Activated B cell treated with CpG ODN at 0.5 μM for 24 hours (primary cell): Measurements from ENCODE around the gene CDC42SE2. TPM values are rescaled to one million over a fixed set of nuclear protein-coding genes. Genes with fewer than 3 reads are reported as not detected.
A peak's percentile ranks its signal among the peaks of the same experiment; 100 is the strongest.
"Not testable (repeated sequence)": the region's sequence is repeated elsewhere in the genome, so short reads cannot be mapped to it uniquely, and the experiment has no call there.

Experiments
- ATAC-seq: fragments of 200-7000 bp; cut with Tn5 transposase; one replicate; pipeline ENCODE4 v1.10.0; 2021; ENCODE audit warnings: low read depth, mild to moderate bottlenecking, moderate library complexity
- CTCF ChIA-PET: fragments of 350-600 bp; sonication (Branson Sonifier 250); formaldehyde crosslinking; loops from one replicate; lab custom pipeline; 2021; ENCODE audit warnings: antibody characterized with exemption; lab: Charles Lee
- POLR2A ChIA-PET: fragments of 350-600 bp; sonication (Branson Sonifier 250); formaldehyde crosslinking; loops from one replicate; lab custom pipeline; 2021; ENCODE audit warnings: antibody characterized with exemption; lab: Charles Lee
- DNase-seq: peaks from one replicate; pipeline ENCODE4 v3.0.0; 2022
- H3K27ac Mint-ChIP-seq: one replicate; pipeline ENCODE4 v1.8.0; 2020; ENCODE audit warnings: mixed read lengths
- H3K27me3 Mint-ChIP-seq: one replicate; pipeline ENCODE4 v1.8.0; 2021; ENCODE audit warnings: mixed read lengths
- H3K36me3 Mint-ChIP-seq: one replicate; pipeline ENCODE4 v1.8.0; 2021; ENCODE audit warnings: low read depth, mixed read lengths
- H3K4me1 Mint-ChIP-seq: one replicate; pipeline ENCODE4 v1.8.0; 2021; ENCODE audit warnings: mixed read lengths
- H3K4me3 Mint-ChIP-seq: one replicate; pipeline ENCODE4 v1.8.0; 2020; ENCODE audit warnings: mild to moderate bottlenecking, mixed read lengths
- H3K9me3 Mint-ChIP-seq: one replicate; pipeline ENCODE4 v1.8.0; 2020; ENCODE audit warnings: mixed read lengths
- CTCF ChIP-seq: fragments of 200-600 bp; IDR thresholded peaks from one replicate; pipeline ENCODE4 v1.8.0; 2022; ENCODE audit warnings: antibody characterized with exemption, mild to moderate bottlenecking
- intact Hi-C: fragments of 100-400 bp; cut with micrococcal nuclease; formaldehyde crosslinking; loops from one replicate; pipeline ENCODE4 v1.15.1; 2024
- total RNA-seq: library from RNA; stranded (reverse); gene quantifications from 2 replicates; pipeline ENCODE4 v1.2.3, GENCODE V29; 2022

Gene CDC42SE2
- total RNA-seq, 1 donor from 2014 or later: 122 TPM

GRCh38 chr5:131276072-131276471, 12.2 kb downstream of the CDC42SE2 start:
- Mint-ChIP-seq H3K4me1 (peaks cover 90% of the 10 kb centered on the region), H3K27ac (peak overlapping the region; percentile 84), H3K9me3 (no peaks in the 10 kb centered on the region), H3K4me3 (peak overlapping the region; percentile 39), H3K27me3 (no peaks in the 10 kb centered on the region), H3K36me3 (peaks cover 17% of the 10 kb centered on the region)
- TF ChIP-seq CTCF: no peak
- CTCF ChIA-PET: interaction anchor here (3.0 kb wide), 1 partner anchor 11 kb away, joined by 10 read pairs; no protein-coding TSS in a partner anchor
- DNase-seq: no peak
- intact Hi-C loops: loop anchor here (10.0 kb wide), 1 partner anchor 49 kb away; no protein-coding TSS in a partner anchor
- POLR2A ChIA-PET: interaction anchor here (0.6 to 7.4 kb wide), 5 partner anchors 12 to 106 kb away, joined by 3 to 94 read pairs (median 4); partner anchors contain the start of gene CDC42SE2
- peak; percentile 35 for ATAC-seq

GRCh38 chr5:131277447-131277846, 13.6 kb downstream of the CDC42SE2 start:
- TF ChIP-seq CTCF: no peak
- intact Hi-C loops: loop anchor here (10.0 kb wide), 1 partner anchor 47 kb away; no protein-coding TSS in a partner anchor
- ChIA-PET POLR2A (interaction anchor here (0.6 to 7.4 kb wide), 2 partner anchors 13 to 288 kb away, joined by 3 to 94 read pairs; partner anchors contain the start of gene CDC42SE2), CTCF (interaction anchor here (1.4 kb wide), 1 partner anchor 12 kb away, joined by 4 read pairs; no protein-coding TSS in a partner anchor)
- Mint-ChIP-seq H3K4me1 (peaks cover 90% of the 10 kb centered on the region), H3K36me3 (peaks cover 15% of the 10 kb centered on the region), H3K9me3 (no peaks in the 10 kb centered on the region), H3K4me3 (no peak overlapping the region), H3K27me3 (no peaks in the 10 kb centered on the region), H3K27ac (peak overlapping the region; percentile 74)
- DNase-seq (no peak), ATAC-seq (no peak)

- DNase-seq: no peak
- peak; percentile 13 for ATAC-seq
Observed at GRCh38 chr5:131277875-131278740, 14.3 kb downstream of the CDC42SE2 start.

GRCh38 chr5:131278741-131279124, 14.9 kb downstream of the CDC42SE2 start:
- not testable (repeated sequence) for H3K9me3 Mint-ChIP-seq, DNase-seq, H3K27me3 Mint-ChIP-seq, ATAC-seq
- peak overlapping the region; percentile 59 for H3K4me3 Mint-ChIP-seq
- ChIA-PET POLR2A (interaction anchor here (0.7 to 7.4 kb wide), 3 partner anchors 13 to 27 kb away, joined by 3 to 94 read pairs (median 28); partner anchors contain the start of gene CDC42SE2), CTCF (interaction anchor here (1.4 kb wide), 1 partner anchor 13 kb away, joined by 4 read pairs; no protein-coding TSS in a partner anchor)
- peaks cover 95% of the 10 kb centered on the region for H3K4me1 Mint-ChIP-seq
- H3K27ac Mint-ChIP-seq: peak overlapping the region; percentile 76
- intact Hi-C loops: loop anchor here (1.0 to 10.0 kb wide), 3 partner anchors 10 to 78 kb away; no protein-coding TSS in a partner anchor
- H3K36me3 Mint-ChIP-seq: peaks cover 13% of the 10 kb centered on the region

More at GRCh38 chr5:131277875-131278740, 14.3 kb downstream of the CDC42SE2 start:
- Mint-ChIP-seq H3K9me3 (no peaks in the 10 kb centered on the region), H3K27ac (peak overlapping the region; percentile 74), H3K4me1 (peaks cover 90% of the 10 kb centered on the region), H3K27me3 (no peaks in the 10 kb centered on the region), H3K36me3 (peaks cover 11% of the 10 kb centered on the region), H3K4me3 (no peak overlapping the region)
- intact Hi-C loops: loop anchor here (2.0 to 10.0 kb wide), 2 partner anchors 47 to 79 kb away; no protein-coding TSS in a partner anchor
- ChIA-PET POLR2A (interaction anchor here (0.6 to 7.4 kb wide), 4 partner anchors 14 to 288 kb away, joined by 3 to 94 read pairs (median 3); partner anchors contain the start of gene CDC42SE2), CTCF (interaction anchor here (1.4 kb wide), 1 partner anchor 12 kb away, joined by 4 read pairs; no protein-coding TSS in a partner anchor)
- TF ChIP-seq CTCF: no peak

GRCh38 chr5:131279204-131279603, 15.4 kb downstream of the CDC42SE2 start:
- Mint-ChIP-seq H3K4me1 (peaks cover 94% of the 10 kb centered on the region), H3K27me3 (no peaks in the 10 kb centered on the region), H3K9me3 (no peaks in the 10 kb centered on the region), H3K36me3 (peaks cover 11% of the 10 kb centered on the region), H3K4me3 (peak overlapping the region; percentile 68), H3K27ac (peak overlapping the region; percentile 76)
- intact Hi-C loops: loop anchor here (1.0 to 10.0 kb wide), 3 partner anchors 9 to 78 kb away; no protein-coding TSS in a partner anchor
- no peak for TF ChIP-seq CTCF
- peak; percentile 62 for ATAC-seq
- ChIA-PET CTCF (no interaction called here), POLR2A (interaction anchor here (1.6 to 3.2 kb wide), 2 partner anchors 14 to 16 kb away, joined by 3 to 28 read pairs; partner anchors contain the start of gene CDC42SE2)
- DNase-seq: no peak
